MV-4-11 (cell line): ENCODE data around the gene GORASP1.
"Not testable (repeated sequence)": the region's sequence is repeated elsewhere in the genome, so short reads cannot be mapped to it uniquely, and the experiment has no call there.

Source experiments
- DNase-seq: peaks from one replicate; lab custom pipeline; 2025; lab: John Stamatoyannopoulos, UW

Gene GORASP1

GRCh38 chr3:39064646-39065045 lies 42.8 kb downstream of the GORASP1 start:
- no peak for DNase-seq

GRCh38 chr3:39063143-39063542 lies 44.3 kb downstream of the GORASP1 start:
- DNase-seq: no peak

GRCh38 chr3:39062180-39062579 lies 45.2 kb downstream of the GORASP1 start:
- DNase-seq: no peak

GRCh38 chr3:39061228-39061627 lies 46.2 kb downstream of the GORASP1 start:
- not testable (repeated sequence) for DNase-seq

GRCh38 chr3:39056151-39056550 lies 51.3 kb downstream of the GORASP1 start:
- no peak for DNase-seq

GRCh38 chr3:39053696-39054095 lies 53.7 kb downstream of the GORASP1 start:
- no peak for DNase-seq

GRCh38 chr3:39052583-39052982 lies 54.8 kb downstream of the GORASP1 start:
- no peak for DNase-seq

- DNase-seq: peak; percentile 81
Observed at GRCh38 chr3:39051649-39052561, 55.5 kb downstream of the GORASP1 start, which contains the start of the genes SCN11A and WDR48. Gene SCN11A (minus strand): TSS chr3:39051944. CDS start chr3:38950362, 101,582 bp downstream. Gene WDR48 (plus strand): TSS chr3:39052016. CDS start chr3:39052026, 10 bp downstream.

GRCh38 chr3:39050029-39050428 lies 57.4 kb downstream of the GORASP1 start:
- peak; percentile 95 for DNase-seq
